Stimulated activated naive CD8-positive, alpha-beta T cell treated with anti-CD3 and anti-CD28 coated beads, Interleukin-15, Interleukin-2, amounts not matched to agents 100 ng/mL and 50 ng/mL, for 24 hours (primary cell): ENCODE measurements around the gene SLC22A7.

Experiments used
- H3K27ac Mint-ChIP-seq: one replicate; pipeline ENCODE4 v1.8.0; 2021; ENCODE audit warnings: mild to moderate bottlenecking, mixed read lengths
- H3K27me3 Mint-ChIP-seq: one replicate; pipeline ENCODE4 v1.8.0; 2021; ENCODE audit warnings: mixed read lengths
- H3K36me3 Mint-ChIP-seq: one replicate; pipeline ENCODE4 v1.8.0; 2021; ENCODE audit warnings: low read depth, mixed read lengths
- H3K4me1 Mint-ChIP-seq: one replicate; pipeline ENCODE4 v1.8.0; 2021; ENCODE audit warnings: low read depth, mixed read lengths
- H3K4me3 Mint-ChIP-seq: one replicate; pipeline ENCODE4 v1.8.0; 2021; ENCODE audit warnings: mild to moderate bottlenecking, mixed read lengths
- H3K9me3 Mint-ChIP-seq: one replicate; pipeline ENCODE4 v1.8.0; 2021; ENCODE audit warnings: mixed read lengths

SLC22A7 gene

GRCh38 chr6:43261198-43261597 lies 36.9 kb upstream of the SLC22A7 start:
- H3K4me1 Mint-ChIP-seq = peaks cover 12% of the 10 kb centered on the region
- no peak overlapping the region for H3K27ac Mint-ChIP-seq
- peaks cover 4% of the 10 kb centered on the region for H3K27me3 Mint-ChIP-seq
- H3K36me3 Mint-ChIP-seq = no peaks in the 10 kb centered on the region
- no peak overlapping the region for H3K4me3 Mint-ChIP-seq
- H3K9me3 Mint-ChIP-seq = no peaks in the 10 kb centered on the region

GRCh38 chr6:43262000-43262779 lies 35.9 kb upstream of the SLC22A7 start:
- Mint-ChIP-seq H3K36me3 (no peaks in the 10 kb centered on the region), H3K27me3 (peaks cover 4% of the 10 kb centered on the region), H3K4me1 (peaks cover 9% of the 10 kb centered on the region), H3K27ac (no peak overlapping the region), H3K4me3 (no peak overlapping the region), H3K9me3 (no peaks in the 10 kb centered on the region)

GRCh38 chr6:43262780-43263313 lies 35.2 kb upstream of the SLC22A7 start:
- H3K4me3 Mint-ChIP-seq = no peak overlapping the region
- H3K27ac Mint-ChIP-seq = no peak overlapping the region
- no peaks in the 10 kb centered on the region for H3K36me3 Mint-ChIP-seq
- H3K4me1 Mint-ChIP-seq = peaks cover 2% of the 10 kb centered on the region
- H3K9me3 Mint-ChIP-seq = no peaks in the 10 kb centered on the region
- peaks cover 4% of the 10 kb centered on the region for H3K27me3 Mint-ChIP-seq

- Mint-ChIP-seq H3K36me3 (no peaks in the 10 kb centered on the region), H3K4me3 (no peak overlapping the region), H3K9me3 (no peaks in the 10 kb centered on the region), H3K4me1 (peaks cover 1% of the 10 kb centered on the region), H3K27me3 (no peaks in the 10 kb centered on the region), H3K27ac (peak overlapping the region; percentile 19)
These were observed 34.5 kb upstream of the SLC22A7 start for GRCh38 chr6:43263314-43264178.

DNA sequence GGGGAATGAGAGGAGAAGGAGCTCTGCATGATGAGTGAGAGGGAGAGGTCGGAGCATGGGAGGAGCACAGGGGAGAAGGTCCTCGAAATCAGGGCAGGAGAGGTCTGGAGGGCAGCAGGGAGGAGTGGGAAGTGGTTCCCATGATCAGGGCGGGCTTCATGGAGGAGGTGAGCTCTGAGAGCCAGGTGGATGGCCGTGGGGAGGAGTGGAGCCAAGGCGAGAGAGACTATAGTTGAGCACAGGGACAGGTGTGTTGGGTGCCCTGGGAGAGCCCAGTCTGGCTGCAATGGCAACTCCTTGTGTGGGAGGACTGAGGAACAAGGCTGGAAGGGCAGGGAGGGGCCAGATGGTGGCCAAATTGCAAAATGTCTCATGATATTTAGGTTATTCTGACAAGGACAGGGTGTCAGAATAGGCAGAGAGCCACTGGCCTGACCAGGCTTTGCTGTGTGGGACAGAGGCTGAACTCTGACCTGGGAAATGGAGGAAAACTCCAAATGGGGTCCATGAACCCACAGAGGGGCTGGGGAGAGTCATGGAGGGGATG lies 33.4 kb upstream of the SLC22A7 start:
- Mint-ChIP-seq H3K36me3 (no peaks in the 10 kb centered on the region), H3K4me3 (no peak overlapping the region), H3K4me1 (peaks cover 8% of the 10 kb centered on the region), H3K27ac (no peak overlapping the region), H3K27me3 (peaks cover 6% of the 10 kb centered on the region), H3K9me3 (no peaks in the 10 kb centered on the region)

- no peaks in the 10 kb centered on the region for H3K9me3 Mint-ChIP-seq
- peaks cover 15% of the 10 kb centered on the region for H3K4me1 Mint-ChIP-seq
- no peaks in the 10 kb centered on the region for H3K36me3 Mint-ChIP-seq
- peaks cover 6% of the 10 kb centered on the region for H3K27me3 Mint-ChIP-seq
- H3K4me3 Mint-ChIP-seq = no peak overlapping the region
- H3K27ac Mint-ChIP-seq = no peak overlapping the region
These were observed 32.5 kb upstream of the SLC22A7 start for GRCh38 chr6:43265564-43265963.

- Mint-ChIP-seq H3K36me3 (no peaks in the 10 kb centered on the region), H3K9me3 (no peaks in the 10 kb centered on the region), H3K27me3 (peaks cover 13% of the 10 kb centered on the region)
These were observed 30.3 kb upstream of the SLC22A7 start for GRCh38 chr6:43267619-43268354.

GRCh38 chr6:43268355-43268700 lies 29.7 kb upstream of the SLC22A7 start:
- Mint-ChIP-seq H3K9me3 (no peaks in the 10 kb centered on the region), H3K27ac (no peak overlapping the region), H3K27me3 (peaks cover 13% of the 10 kb centered on the region), H3K36me3 (no peaks in the 10 kb centered on the region), H3K4me3 (no peak overlapping the region), H3K4me1 (peaks cover 15% of the 10 kb centered on the region)

More at GRCh38 chr6:43267619-43268354, 30.3 kb upstream of the SLC22A7 start:
- Mint-ChIP-seq H3K4me1 (peaks cover 15% of the 10 kb centered on the region), H3K4me3 (no peak overlapping the region), H3K27ac (no peak overlapping the region)

GRCh38 chr6:43268782-43269272 lies 29.2 kb upstream of the SLC22A7 start:
- Mint-ChIP-seq H3K4me1 (peaks cover 15% of the 10 kb centered on the region), H3K36me3 (no peaks in the 10 kb centered on the region), H3K9me3 (no peaks in the 10 kb centered on the region), H3K27ac (no peak overlapping the region), H3K4me3 (peak overlapping the region; percentile 65), H3K27me3 (peaks cover 14% of the 10 kb centered on the region)

DNA sequence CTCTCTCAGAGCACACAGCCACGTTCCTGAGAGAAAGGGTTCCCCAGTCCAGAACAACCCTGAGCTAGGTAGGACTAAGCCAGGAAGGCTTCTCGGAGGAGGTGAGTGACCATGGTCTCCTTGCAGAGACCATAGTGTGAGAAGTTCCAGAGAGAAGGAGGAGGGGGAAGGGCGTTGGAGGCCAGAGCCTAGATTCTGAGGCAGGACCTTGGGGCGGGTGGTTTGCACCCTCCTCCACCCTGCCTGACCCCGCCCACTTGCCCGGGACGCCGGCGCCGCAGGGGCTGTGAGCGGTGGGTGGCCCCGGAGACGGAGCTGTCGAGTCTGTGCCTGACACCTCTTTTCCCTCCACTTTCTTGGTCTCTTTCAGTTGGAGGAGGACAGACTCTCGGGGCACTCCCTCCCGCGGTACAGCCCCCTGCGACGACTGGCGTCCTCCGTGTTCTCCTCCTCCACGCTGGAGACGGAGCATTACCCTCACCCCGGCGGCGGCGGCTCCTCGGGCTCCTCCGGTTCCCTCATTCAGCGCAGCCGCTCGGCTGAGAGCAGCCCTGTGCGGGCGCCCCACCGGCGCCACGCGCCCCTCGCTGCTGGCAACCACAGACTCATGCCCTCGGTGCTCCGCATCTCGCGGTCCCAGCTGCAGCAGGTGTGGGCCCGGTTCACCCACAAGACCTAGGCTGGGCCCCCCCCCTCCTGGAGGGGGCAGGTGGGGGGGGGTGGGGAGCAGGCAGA lies 28.6 kb upstream of the SLC22A7 start:
- no peak overlapping the region for H3K27ac Mint-ChIP-seq

DNA sequence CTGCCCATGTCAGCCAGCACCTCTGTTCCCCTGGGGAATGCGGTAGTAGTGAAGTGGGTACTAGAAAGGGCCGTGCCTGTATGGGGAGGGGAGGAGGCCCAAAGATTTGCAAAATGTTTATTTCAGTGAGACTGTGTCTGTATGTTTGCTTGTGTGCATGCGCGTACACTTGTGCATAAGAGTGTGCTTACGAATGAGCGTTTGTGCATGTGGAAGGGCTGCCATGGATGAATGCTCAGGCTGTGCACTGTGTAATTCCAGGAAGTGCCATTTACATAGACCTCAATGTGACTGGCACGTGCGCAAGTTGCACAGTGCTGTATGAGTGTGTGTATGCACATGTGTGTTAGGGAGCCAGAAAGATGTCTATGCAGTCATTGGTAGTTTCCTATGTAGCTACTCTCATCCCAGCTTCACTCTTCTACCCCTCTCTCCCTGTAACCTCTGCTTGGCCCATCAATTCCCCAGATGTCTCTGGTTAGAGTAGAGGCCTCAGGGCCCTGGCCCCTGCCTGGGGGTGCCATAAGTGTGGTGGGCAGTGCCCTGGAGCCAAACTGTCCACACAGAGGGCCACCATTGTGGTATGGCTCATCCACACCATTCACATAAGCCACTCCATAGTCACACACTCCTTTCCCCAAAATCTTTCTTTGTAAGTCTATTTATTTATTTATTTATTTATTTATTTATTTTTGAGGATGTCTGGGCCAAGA lies 26.8 kb upstream of the SLC22A7 start:
- no peak overlapping the region for H3K4me3 Mint-ChIP-seq
- H3K4me1 Mint-ChIP-seq = peaks cover 22% of the 10 kb centered on the region
- H3K9me3 Mint-ChIP-seq = no peaks in the 10 kb centered on the region
- H3K27me3 Mint-ChIP-seq = peaks cover 24% of the 10 kb centered on the region
- no peaks in the 10 kb centered on the region for H3K36me3 Mint-ChIP-seq
- H3K27ac Mint-ChIP-seq = no peak overlapping the region

More for the DNA sequence above, 28.6 kb upstream of the SLC22A7 start:
- no peaks in the 10 kb centered on the region for H3K36me3 Mint-ChIP-seq
- peak overlapping the region; percentile 65 for H3K4me3 Mint-ChIP-seq
- H3K4me1 Mint-ChIP-seq = peaks cover 15% of the 10 kb centered on the region
- H3K27me3 Mint-ChIP-seq = peaks cover 19% of the 10 kb centered on the region
- no peaks in the 10 kb centered on the region for H3K9me3 Mint-ChIP-seq

GRCh38 chr6:43271944-43272343 lies 26.1 kb upstream of the SLC22A7 start:
- H3K36me3 Mint-ChIP-seq = no peaks in the 10 kb centered on the region

DNA sequence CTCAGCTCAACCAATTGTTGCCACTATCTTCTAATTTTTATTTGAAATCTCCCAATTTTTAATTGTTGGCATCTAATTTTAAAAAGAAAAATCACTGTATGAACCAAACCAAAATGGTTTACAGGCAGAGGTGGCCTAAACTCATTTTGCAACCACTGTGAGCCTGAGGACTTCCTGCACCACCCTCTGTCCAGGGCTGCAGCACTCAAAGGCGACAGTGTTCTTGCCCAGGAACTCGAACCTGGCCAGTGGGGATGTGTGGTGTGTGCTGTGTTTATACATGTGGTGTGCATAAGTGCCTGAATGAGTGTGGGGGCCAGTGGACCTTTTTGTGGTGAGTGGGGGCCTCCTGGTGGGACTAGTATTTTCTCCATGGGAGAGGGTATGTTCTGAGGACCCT lies 24.4 kb upstream of the SLC22A7 start:
- no peak overlapping the region for H3K27ac Mint-ChIP-seq
- no peaks in the 10 kb centered on the region for H3K36me3 Mint-ChIP-seq
- no peaks in the 10 kb centered on the region for H3K9me3 Mint-ChIP-seq
- H3K27me3 Mint-ChIP-seq = peaks cover 31% of the 10 kb centered on the region
- no peak overlapping the region for H3K4me3 Mint-ChIP-seq
- peaks cover 21% of the 10 kb centered on the region for H3K4me1 Mint-ChIP-seq

More at GRCh38 chr6:43271944-43272343, 26.1 kb upstream of the SLC22A7 start:
- Mint-ChIP-seq H3K27ac (no peak overlapping the region), H3K4me1 (peaks cover 23% of the 10 kb centered on the region), H3K9me3 (no peaks in the 10 kb centered on the region), H3K4me3 (no peak overlapping the region), H3K27me3 (peaks cover 28% of the 10 kb centered on the region)
